NCI-H2227 (cell line): ENCODE measurements around the gene DNMT3A.
"Not testable (repeated sequence)": the region's sequence is repeated elsewhere in the genome, so short reads cannot be mapped to it uniquely, and the experiment has no call there.

Experiments used
- DNase-seq: peaks from one replicate; lab custom pipeline; 2025; ENCODE audit not compliant: unreplicated experiment; lab: John Stamatoyannopoulos, UW

The DNMT3A gene

DNA sequence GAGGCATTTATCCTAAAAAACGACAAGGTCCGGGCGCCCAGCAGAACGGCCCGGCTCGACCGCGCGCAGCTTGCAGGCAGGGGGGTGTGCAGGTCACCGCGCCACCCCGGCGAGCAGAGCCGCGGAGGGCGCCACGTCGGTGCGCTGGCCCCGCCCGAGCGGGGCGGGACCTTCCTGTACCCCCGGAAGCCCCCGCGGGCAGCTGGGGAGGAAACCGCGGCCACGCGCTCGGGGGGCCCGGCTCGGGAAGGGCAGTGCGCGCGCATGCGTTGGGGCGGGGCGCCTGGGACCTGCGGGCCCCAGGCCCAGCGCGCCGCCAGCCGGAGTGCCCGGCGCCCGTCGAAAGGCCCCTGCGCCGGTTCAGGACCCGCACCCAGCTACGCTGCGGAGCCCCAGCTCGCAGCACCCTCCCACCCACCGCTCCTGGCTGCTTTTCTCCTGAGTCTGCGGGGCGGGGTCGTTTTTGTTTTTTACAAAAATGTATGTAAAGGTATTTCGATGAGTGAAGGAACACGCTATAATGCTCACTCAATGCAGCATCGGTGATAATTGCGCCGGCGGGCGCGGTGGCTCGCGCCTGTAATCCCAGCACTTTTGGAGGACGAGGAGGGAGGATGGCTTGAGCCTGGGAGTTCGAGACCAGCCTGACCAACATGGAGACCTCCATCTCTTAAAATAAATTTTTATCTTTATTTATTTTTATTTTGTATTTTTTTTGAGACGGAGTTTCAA lies 125.6 kb downstream of the DNMT3A start:
- no peak for DNase-seq

- no peak for DNase-seq
Measured at GRCh38 chr2:25215232-25215631, 126.5 kb downstream of the DNMT3A start.

DNA sequence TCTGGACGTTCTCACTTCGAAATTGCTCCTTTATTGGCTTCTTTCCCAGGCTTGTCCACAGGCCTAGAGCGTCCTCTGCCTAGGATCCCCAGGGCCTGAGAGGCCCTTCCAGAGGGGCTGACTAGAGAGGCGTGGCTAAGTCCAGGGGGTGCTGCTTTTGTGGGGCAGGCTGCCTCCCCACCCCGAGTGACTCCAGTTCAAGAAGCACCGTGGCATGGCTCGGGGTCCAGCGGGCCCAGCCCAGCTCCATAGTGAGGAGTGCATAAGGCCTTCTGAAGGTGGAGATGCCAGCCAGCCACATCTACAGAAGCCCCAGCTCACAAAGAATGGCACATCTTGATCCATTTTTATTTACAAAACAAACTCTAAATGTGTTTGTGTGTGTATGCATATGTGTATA lies 128.5 kb downstream of the DNMT3A start:
- no peak for DNase-seq

GRCh38 chr2:25210923-25211322 lies 130.8 kb downstream of the DNMT3A start:
- not testable (repeated sequence) for DNase-seq

GRCh38 chr2:25207078-25207545 lies 134.6 kb downstream of the DNMT3A start:
- DNase-seq = no peak

GRCh38 chr2:25204190-25204838 lies 137.4 kb downstream of the DNMT3A start:
- DNase-seq = no peak

DNA sequence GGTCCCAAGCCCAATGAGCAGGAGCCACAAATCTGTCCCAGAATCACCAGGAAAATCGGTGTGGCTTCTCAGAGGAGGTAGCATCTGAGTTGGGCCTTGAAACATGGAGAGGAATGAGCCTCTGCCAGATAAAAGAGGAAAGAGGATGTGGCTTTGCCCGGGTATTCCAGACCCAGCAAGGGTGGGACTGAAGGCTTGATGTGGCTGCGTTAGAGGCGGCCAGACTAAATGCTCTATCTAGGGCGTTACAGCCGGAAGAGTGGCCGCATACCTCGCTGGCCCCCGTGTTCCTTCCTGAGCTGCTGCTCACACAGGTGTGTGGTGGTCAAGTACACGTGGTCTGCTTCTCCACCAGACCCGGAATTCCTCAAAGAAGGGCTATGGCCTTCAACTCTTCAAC lies 139.4 kb downstream of the DNMT3A start:
- no peak for DNase-seq

DNA sequence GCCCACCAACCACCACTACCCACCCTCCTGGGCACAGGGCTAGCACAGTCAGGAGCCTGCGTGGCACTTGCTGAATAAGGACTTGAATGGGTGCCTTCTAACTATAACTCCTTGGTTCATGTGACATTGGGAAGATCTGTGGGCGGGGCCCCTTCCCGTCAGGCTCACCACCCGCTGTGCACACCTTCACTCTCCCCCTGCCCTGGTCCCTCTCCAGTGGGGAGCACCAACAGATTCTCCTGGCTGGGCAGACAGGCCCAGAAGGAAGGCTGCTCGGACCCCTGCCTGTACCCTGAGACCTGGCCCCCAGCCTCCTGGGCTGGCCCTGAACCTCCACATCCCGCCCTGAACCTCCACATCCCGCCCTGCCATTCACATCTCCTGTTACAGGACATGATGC lies 139.9 kb downstream of the DNMT3A start:
- DNase-seq = no peak

DNA sequence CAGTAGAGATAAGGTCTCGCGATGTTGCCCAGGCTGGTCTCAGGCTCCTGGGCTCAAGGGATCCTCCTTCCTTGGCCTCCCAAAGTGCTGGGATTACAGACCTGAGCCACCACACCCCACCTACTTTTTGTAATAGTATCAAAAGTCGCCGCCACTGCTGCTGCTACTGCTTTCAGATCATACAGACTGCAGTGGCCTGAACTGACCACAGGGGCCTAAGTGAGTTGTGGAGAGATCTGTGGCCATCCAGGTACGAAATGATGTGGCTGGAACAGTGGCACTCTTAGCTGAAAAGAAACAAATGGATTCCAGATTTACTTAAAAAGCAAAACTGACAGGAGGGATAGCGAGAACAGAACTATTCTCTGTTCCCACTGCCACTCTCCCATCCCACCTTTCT lies 140.5 kb downstream of the DNMT3A start:
- DNase-seq = no peak

GRCh38 chr2:25198576-25198975 lies 143.1 kb downstream of the DNMT3A start:
- no peak for DNase-seq

DNA sequence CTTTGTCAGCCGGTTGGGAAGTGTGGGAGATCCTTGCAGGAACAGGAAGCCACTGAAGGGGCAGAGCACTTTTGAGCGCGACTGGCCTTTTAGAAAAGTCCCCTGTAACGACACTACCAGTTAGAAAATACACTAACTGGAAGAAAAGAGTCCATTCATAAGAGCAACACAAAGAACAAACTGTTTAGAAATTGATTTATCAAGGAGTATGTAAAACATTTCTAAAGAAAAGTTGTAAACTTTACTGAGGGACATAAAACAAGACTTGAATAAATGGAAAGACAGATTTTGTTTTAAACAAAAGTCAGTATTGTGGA lies 143.6 kb downstream of the DNMT3A start:
- DNase-seq = no peak

DNA sequence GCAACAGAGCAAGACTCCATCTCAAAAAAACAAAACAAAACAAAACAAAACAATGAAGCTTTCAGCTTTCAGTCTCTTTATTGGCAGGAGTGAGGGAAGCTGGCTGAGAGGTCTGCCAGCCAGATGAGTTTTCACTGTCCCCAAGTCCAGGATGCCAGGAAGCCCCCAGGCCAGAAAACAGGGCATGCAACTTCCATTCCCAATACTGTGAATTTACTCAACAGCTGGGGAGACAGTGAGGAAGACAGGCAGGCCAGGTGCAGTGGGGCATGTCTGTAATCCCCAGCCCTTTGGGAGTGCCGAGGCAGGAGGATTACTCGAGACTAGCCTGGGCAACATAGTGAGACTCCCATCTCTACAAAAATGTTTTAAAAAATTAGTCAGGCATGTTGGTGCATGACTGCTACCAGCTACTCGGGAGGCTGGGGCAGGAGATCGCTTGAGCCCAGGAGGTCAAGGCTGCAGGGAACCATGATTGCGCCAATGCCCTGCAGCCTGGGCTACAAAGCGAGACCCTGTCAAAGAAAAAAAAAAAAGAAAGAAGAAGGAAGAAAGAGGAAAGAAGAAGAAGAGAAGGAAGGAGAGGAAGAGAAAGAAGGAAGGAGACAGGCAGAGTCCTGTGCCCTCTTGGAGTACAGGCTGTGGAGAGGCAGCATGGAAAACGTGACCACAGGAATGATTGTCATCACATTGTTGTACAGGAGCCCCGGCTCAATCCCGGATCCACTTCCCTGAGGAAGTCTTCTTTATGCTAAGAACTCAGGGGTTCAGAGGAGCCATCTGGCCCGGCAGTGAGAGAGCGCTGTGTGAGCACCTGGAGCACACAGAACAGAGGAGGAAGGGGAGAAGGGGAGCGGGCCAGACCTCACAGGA lies 144.2 kb downstream of the DNMT3A start:
- DNase-seq = no peak

DNA sequence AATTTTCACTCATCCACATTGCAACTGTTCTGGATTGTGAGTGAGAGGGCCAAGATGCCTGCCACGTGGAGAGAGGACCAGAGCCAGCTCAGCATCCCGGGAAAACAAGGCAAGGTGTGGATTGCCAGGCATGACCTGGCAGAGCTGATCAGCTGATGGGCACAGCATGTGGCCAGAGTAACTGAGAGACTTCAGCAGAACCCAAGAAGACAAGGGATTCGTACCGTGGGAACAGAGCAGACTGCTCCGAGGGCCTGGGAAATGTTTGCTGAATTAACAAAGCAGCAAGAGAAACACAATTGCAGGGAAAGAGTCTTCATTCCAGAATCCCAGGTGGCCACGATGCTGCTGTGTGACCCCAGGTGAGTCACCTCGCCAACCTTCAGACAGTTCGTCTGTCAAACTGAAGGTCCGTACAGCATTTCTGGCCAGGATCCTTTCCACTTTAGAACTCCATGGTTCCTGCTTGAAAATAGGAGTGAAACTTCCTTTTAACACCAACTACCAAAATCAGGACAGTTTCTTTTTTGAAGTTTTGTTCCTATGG lies 147.1 kb downstream of the DNMT3A start:
- no peak for DNase-seq

DNA sequence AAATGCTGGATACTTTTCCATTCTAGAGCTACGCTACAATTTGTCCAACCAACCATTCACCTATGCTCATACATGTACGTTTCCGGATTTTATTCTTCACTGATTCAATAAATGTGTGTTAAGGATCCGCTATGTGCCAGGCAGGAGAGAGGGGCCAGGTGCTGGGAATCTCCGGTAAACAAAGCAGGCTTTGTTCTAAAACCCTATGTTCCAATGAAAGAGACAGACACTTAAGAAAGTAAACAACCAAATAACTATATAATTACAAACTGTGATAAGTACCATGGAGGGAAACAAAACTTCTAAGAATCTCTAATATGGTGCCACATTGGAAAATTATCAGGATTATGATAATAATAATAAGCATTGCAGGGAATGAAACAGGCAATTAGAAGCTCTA lies 151.2 kb downstream of the DNMT3A start:
- DNase-seq = peak; percentile 40

DNA sequence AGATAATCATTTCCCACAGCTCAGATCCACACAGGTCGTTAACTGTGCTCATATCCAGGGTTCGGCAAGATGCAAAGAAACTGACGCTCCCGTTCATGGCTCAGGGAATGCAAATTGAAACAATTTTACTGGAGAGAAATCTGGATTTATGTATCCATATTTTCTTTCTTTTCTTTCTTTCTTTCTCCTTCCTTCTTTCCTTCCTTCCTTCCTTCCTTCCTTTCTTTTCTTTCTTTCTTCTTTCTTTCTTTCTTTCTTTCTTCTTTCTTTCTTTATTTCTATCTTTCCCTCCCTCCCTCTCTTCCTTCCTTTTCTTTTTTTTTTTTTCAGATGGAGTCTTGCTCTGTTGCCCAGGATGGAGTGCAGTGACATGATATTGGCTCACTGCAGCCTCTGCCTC lies 153.3 kb downstream of the DNMT3A start:
- DNase-seq = no peak

- DNase-seq = peak; percentile 41
Measured at GRCh38 chr2:25187729-25188350, 153.9 kb downstream of the DNMT3A start.

- no peak for DNase-seq
Measured at GRCh38 chr2:25184254-25184653, 157.5 kb downstream of the DNMT3A start.

DNA sequence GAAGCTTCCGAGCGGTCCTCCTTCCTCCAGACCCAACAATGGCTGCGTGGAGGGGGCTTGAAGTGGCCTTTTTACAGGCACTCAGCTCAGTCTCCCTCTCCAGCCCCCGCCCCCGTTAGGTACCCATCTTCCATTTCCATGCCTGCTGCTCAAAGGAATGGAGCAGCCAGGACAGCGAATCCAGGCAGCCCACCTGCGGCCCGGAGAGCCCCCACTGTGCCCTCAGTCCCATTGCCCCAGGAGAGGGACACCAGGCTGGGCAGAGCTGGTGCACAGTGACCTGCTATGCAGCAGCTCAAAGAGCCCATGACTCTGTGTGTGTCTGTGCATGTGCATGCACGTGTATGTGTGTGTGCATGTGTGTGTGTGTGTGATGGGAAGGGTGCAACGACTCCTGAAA lies 162.7 kb downstream of the DNMT3A start:
- no peak for DNase-seq
